Mucosa of descending colon (tissue), 3 donors: ENCODE measurements around the gene ZNF764. TPM values are rescaled to one million over a fixed set of nuclear protein-coding genes. Genes with fewer than 3 reads are reported as not detected.
"Not testable (repeated sequence)": the region's sequence is repeated elsewhere in the genome, so short reads cannot be mapped to it uniquely, and the experiment has no call there.

Source experiments
- ATAC-seq: fragments of 200-7000 bp; cut with Tn5 transposase; one replicate; pipeline ENCODE4 v1.9.1; 2020; ENCODE audit warnings: mild to moderate bottlenecking, moderate library complexity
- DNase-seq, 3 donors: peaks; one replicate each; pipeline ENCODE4 v3.0.0-alpha.2; 2020
- H3K36me3 ChIP-seq: fragments of 200-600 bp; one replicate; pipeline ENCODE4 v1.8.0; 2021; ENCODE audit warnings: low read depth, mild to moderate bottlenecking
- H3K4me1 ChIP-seq: fragments of 200-600 bp; one replicate; pipeline ENCODE4 v1.8.0; 2021; ENCODE audit warnings: low read depth, mild to moderate bottlenecking
- H3K4me3 ChIP-seq: fragments of 200-600 bp; one replicate; pipeline ENCODE4 v1.8.0; 2021; ENCODE audit warnings: mild to moderate bottlenecking
- H3K9me3 ChIP-seq: fragments of 200-600 bp; one replicate; pipeline ENCODE4 v1.8.0; 2021; ENCODE audit warnings: mild to moderate bottlenecking
- intact Hi-C, 2 donors: fragments of 100-400 bp; cut with DNase I in 1 of 2; cut with micrococcal nuclease in 1 of 2; formaldehyde crosslinking; loops; one replicate each; pipeline versions ENCODE4 v1.11.0 to v1.11.1; 2022; cut with DNase I, micrococcal nuclease
- total RNA-seq, 3 donors: library from RNA; stranded (reverse); fragmentation: NEBNext Ultra II Directional in 2 of 3; extraction: Animal tissue kit (Norgen Biotek cat#: 25700) in 2 of 3; gene quantifications; one replicate each; pipeline versions ENCODE4 v1.2.1 to v1.2.4, GENCODE V29; 2021 to 2023
- TF ChIP-seq, protein P1 (sequence below): fragments of 200-600 bp; IDR thresholded peaks from one replicate; pipeline ENCODE4 v1.8.0; 2022; ENCODE audit warnings: antibody characterized with exemption, mild to moderate bottlenecking
- donor health status: DM: no; HTN: no; CAD: no; lungs with moderate emphysema.
- donor health status: DM: no; HTN: no; CAD: no.
- donor health status: DM: no; HTN: yes; CAD: no.

Gene ZNF764
- total RNA-seq, 3 donors from 2014 or later: 11.2 to 20.2 (median 12.7) TPM

GRCh38 chr16:30541502-30542329 lies 16.5 kb downstream of the ZNF764 start:
- H3K4me1 ChIP-seq: peaks cover 15% of the 10 kb centered on the region
- DNase-seq (peak in 1 of 3 donors; percentile 75), ATAC-seq (peak; percentile 86)
- TF ChIP-seq, protein P1, sequence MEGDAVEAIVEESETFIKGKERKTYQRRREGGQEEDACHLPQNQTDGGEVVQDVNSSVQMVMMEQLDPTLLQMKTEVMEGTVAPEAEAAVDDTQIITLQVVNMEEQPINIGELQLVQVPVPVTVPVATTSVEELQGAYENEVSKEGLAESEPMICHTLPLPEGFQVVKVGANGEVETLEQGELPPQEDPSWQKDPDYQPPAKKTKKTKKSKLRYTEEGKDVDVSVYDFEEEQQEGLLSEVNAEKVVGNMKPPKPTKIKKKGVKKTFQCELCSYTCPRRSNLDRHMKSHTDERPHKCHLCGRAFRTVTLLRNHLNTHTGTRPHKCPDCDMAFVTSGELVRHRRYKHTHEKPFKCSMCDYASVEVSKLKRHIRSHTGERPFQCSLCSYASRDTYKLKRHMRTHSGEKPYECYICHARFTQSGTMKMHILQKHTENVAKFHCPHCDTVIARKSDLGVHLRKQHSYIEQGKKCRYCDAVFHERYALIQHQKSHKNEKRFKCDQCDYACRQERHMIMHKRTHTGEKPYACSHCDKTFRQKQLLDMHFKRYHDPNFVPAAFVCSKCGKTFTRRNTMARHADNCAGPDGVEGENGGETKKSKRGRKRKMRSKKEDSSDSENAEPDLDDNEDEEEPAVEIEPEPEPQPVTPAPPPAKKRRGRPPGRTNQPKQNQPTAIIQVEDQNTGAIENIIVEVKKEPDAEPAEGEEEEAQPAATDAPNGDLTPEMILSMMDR: no peak
- intact Hi-C loops: no loop called here
- H3K36me3 ChIP-seq: no peaks in the 10 kb centered on the region
- no peak overlapping the region for H3K4me3 ChIP-seq
- H3K9me3 ChIP-seq: no peaks in the 10 kb centered on the region

- H3K9me3 ChIP-seq, H3K4me3 ChIP-seq, intact Hi-C loops, DNase-seq, H3K36me3 ChIP-seq: not testable (repeated sequence)
- H3K4me1 ChIP-seq: peaks cover 15% of the 10 kb centered on the region
- ATAC-seq: peak; percentile 65
Observed at GRCh38 chr16:30540916-30541464, 17.2 kb downstream of the ZNF764 start.

- peaks cover 22% of the 10 kb centered on the region for H3K4me1 ChIP-seq
- H3K36me3 ChIP-seq, H3K9me3 ChIP-seq, H3K4me3 ChIP-seq, DNase-seq, intact Hi-C loops, ATAC-seq: not testable (repeated sequence)
Observed at GRCh38 chr16:30539986-30540526, 18.1 kb downstream of the ZNF764 start.

GRCh38 chr16:30539000-30539964 lies 18.9 kb downstream of the ZNF764 start:
- Histone ChIP-seq H3K9me3 (no peaks in the 10 kb centered on the region), H3K4me3 (no peak overlapping the region), H3K4me1 (peaks cover 22% of the 10 kb centered on the region), H3K36me3 (peaks cover 2% of the 10 kb centered on the region)
- intact Hi-C loops: no loop called here
- TF ChIP-seq, protein P1: no peak
- ATAC-seq: no peak
- DNase-seq: no peak

- DNase-seq, H3K4me3 ChIP-seq, H3K9me3 ChIP-seq, intact Hi-C loops, H3K36me3 ChIP-seq, ATAC-seq: not testable (repeated sequence)
- peaks cover 28% of the 10 kb centered on the region for H3K4me1 ChIP-seq
Observed at GRCh38 chr16:30536391-30537024, 21.7 kb downstream of the ZNF764 start.

DNA sequence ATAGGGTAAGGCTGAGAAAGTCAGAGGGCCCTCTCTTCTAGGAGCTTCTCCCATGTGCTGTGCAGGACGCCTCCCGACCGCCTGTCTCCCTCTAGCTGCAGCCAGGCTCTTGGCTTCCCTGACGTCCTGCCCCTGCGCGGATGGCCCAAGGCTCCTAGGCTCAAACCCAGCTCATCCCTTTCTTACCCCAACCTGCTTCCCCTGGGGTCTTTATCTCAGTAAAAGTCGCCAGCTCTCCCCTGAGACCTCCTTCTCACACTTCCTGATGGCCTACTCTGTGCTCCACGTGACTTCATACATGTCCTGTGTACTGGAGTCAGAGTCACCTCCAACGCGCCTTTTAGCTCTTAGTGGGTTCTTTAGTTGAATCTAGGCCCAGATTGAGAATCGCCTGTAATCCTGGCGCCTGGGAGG lies 22.4 kb downstream of the ZNF764 start:
- intact Hi-C loops: no loop called here
- Histone ChIP-seq H3K9me3 (no peaks in the 10 kb centered on the region), H3K4me1 (peaks cover 23% of the 10 kb centered on the region), H3K4me3 (peak overlapping the region; percentile 74), H3K36me3 (peaks cover 2% of the 10 kb centered on the region)
- DNase-seq (peak; percentile 80 to 88 (median 85)), ATAC-seq (peak; percentile 75)
- TF ChIP-seq, protein P1: peak; percentile 38
